Ishikawa (cell line): ENCODE results near the gene SLK.

ENCODE experiments used
- CEBPB ChIP-seq: IDR thresholded peaks from 2 replicates; pipeline ENCODE4 v1.6.1; 2012
- CREB1 ChIP-seq: IDR thresholded peaks from 2 replicates; pipeline ENCODE4 v1.6.1; 2012; ENCODE audit warnings: low read depth
- EGR1 ChIP-seq: IDR thresholded peaks from 2 replicates; pipeline ENCODE4 v1.6.1; 2012
- EP300 ChIP-seq: IDR thresholded peaks from 2 replicates; pipeline ENCODE4 v1.6.1; 2012; ENCODE audit warnings: borderline replicate concordance
- FOXM1 ChIP-seq: IDR thresholded peaks from 2 replicates; pipeline ENCODE4 v1.6.1; 2012; ENCODE audit warnings: low read depth, borderline replicate concordance
- NFIC ChIP-seq: IDR thresholded peaks from 2 replicates; pipeline ENCODE4 v1.6.1; 2012
- RAD21 ChIP-seq: IDR thresholded peaks from 2 replicates; pipeline ENCODE4 v1.6.1; 2012; ENCODE audit warnings: low read depth
- TAF1 ChIP-seq: IDR thresholded peaks from 2 replicates; pipeline ENCODE4 v1.6.1; 2012; ENCODE audit warnings: low read depth, mild to moderate bottlenecking
- TCF12 ChIP-seq: IDR thresholded peaks from 2 replicates; pipeline ENCODE4 v1.6.1; 2012; ENCODE audit warnings: low read depth
- TEAD4 ChIP-seq: IDR thresholded peaks from 2 replicates; pipeline ENCODE4 v1.6.1; 2012
- YY1 ChIP-seq: IDR thresholded peaks from 2 replicates; pipeline ENCODE4 v1.6.1; 2012; ENCODE audit warnings: low read depth
- ZBTB7A ChIP-seq: IDR thresholded peaks from 2 replicates; pipeline ENCODE4 v1.6.1; 2012; ENCODE audit warnings: low read depth
- TF ChIP-seq, protein P1 (sequence below): IDR thresholded peaks from 2 replicates; pipeline ENCODE4 v1.6.1; 2012
- TF ChIP-seq, protein P2 (sequence below): IDR thresholded peaks from 2 replicates; pipeline ENCODE4 v1.6.1; 2012; ENCODE audit warnings: low read depth, mild to moderate bottlenecking
- TF ChIP-seq, protein P3 (sequence below): IDR thresholded peaks from 2 replicates; pipeline ENCODE4 v1.6.1; 2012

The SLK gene

DNA sequence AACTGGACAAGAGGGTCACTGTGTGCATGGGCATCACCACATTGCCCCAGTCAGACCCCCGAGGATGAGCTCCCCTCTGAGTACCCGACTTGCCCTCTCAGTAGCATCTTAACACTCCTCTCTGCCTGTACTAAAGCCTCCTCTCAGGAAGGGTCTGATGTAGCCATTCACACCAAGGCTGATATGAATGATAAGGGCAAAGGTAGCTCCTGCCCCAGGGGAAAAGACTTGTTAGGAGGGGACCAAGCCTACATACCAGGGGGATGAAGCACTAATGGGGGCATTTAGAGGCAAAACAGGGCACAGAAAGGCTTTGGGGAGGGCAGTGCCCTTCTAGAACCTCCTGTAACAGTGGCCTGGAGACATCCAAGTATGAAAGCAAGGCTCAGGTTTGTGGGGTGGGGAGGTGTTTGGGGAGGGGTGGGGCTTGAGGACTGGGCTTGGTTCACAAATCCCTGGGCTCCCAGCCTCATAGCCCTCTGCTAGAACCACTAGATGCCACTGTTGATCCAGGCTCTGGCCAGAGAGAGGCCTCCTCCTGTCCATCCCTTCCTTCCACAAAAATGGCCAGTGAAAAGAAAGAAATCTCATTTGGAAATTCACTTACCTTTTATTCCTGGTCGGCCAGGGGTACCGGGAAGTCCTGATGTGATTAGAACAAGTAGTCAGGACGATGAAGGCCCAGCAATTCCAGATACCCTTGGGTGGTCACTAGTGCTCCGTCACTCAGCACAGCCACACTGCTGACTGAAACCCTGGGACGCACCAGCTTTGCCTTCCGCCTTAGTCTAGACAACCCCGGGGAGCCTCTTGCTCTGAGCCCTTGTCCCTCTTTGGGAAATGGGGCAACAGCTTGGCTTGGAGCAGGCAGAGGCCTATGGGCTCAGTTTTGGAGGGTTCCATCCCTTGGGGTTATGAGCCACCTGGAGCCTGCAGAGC lies 78.5 kb downstream of the SLK start:
- peak; percentile 95 for TF ChIP-seq RAD21
- TF ChIP-seq EP300 = no peak
- TF ChIP-seq NFIC = no peak

DNA sequence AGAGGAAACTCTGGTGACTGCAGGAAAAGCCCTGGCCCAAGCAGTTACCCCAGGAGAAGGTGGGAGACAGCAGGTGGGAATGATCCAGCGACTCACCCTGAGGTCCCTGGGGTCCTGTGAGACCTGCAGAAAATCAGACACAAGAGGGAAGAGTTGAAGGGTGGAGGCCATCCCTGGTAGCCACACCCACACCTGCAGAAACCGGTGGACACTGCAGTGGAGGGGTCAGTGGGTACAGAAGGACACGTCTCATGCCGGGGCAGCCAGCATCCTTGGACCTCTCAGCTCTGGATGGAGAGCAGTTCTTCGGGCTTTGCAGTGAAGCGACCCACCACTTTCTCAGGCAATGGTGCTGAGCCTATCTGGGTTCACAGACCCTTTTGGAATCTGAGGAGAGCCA lies 79.7 kb downstream of the SLK start:
- TF ChIP-seq, protein P1, sequence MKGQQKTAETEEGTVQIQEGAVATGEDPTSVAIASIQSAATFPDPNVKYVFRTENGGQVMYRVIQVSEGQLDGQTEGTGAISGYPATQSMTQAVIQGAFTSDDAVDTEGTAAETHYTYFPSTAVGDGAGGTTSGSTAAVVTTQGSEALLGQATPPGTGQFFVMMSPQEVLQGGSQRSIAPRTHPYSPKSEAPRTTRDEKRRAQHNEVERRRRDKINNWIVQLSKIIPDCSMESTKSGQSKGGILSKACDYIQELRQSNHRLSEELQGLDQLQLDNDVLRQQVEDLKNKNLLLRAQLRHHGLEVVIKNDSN = no peak
- TF ChIP-seq YY1 = no peak
- TF ChIP-seq, protein P2, sequence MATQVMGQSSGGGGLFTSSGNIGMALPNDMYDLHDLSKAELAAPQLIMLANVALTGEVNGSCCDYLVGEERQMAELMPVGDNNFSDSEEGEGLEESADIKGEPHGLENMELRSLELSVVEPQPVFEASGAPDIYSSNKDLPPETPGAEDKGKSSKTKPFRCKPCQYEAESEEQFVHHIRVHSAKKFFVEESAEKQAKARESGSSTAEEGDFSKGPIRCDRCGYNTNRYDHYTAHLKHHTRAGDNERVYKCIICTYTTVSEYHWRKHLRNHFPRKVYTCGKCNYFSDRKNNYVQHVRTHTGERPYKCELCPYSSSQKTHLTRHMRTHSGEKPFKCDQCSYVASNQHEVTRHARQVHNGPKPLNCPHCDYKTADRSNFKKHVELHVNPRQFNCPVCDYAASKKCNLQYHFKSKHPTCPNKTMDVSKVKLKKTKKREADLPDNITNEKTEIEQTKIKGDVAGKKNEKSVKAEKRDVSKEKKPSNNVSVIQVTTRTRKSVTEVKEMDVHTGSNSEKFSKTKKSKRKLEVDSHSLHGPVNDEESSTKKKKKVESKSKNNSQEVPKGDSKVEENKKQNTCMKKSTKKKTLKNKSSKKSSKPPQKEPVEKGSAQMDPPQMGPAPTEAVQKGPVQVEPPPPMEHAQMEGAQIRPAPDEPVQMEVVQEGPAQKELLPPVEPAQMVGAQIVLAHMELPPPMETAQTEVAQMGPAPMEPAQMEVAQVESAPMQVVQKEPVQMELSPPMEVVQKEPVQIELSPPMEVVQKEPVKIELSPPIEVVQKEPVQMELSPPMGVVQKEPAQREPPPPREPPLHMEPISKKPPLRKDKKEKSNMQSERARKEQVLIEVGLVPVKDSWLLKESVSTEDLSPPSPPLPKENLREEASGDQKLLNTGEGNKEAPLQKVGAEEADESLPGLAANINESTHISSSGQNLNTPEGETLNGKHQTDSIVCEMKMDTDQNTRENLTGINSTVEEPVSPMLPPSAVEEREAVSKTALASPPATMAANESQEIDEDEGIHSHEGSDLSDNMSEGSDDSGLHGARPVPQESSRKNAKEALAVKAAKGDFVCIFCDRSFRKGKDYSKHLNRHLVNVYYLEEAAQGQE = no peak
- TF ChIP-seq CREB1 = no peak
- no peak for TF ChIP-seq FOXM1
- TF ChIP-seq NFIC = no peak
- no peak for TF ChIP-seq EGR1
- TF ChIP-seq ZBTB7A = no peak
- TF ChIP-seq RAD21 = no peak
- TF ChIP-seq CEBPB = no peak
- TF ChIP-seq EP300 = no peak
- TF ChIP-seq TEAD4 = no peak
- TF ChIP-seq, protein P3, sequence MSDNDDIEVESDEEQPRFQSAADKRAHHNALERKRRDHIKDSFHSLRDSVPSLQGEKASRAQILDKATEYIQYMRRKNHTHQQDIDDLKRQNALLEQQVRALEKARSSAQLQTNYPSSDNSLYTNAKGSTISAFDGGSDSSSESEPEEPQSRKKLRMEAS = no peak
- TF ChIP-seq TAF1 = no peak
- TF ChIP-seq TCF12 = no peak

DNA sequence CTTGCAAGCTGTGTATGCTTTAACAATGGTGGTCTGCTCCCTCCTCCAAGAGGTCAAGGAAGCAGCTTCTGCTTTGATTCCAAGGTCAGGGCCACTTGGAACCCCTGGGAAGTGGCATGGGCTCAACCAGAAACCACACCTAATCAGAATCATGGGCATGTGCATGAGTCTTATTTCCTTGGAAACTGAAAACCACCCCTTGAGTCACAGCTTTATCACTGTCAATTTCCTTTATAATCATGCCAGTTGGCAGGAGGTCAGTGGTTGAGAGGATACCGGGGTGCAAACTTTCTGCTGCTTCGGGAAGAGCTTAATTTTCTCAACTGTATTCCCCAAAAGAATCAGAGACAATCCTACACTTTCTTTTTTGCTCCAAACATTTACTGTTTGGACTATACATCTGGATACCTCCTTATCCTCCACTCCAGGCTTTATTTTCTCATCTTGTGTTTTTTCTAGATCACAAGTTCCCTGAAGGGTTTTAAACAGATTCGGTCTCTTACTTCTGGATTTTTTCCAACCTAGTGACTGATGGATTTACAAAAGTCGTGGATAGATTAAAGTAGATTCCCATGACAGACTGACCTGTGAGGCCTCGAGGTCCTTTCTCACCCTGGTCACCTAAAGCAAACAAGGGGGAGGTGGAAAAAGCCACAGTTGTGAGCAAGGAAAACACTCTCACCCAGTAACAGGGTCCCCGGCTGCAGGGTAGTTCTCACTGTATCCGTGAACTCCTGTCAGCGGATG lies 82.7 kb downstream of the SLK start:
- TF ChIP-seq RAD21 (no peak), NFIC (no peak), TCF12 (no peak), EP300 (no peak), EGR1 (no peak), TAF1 (no peak), CEBPB (no peak), YY1 (no peak), CREB1 (no peak), ZBTB7A (no peak), TEAD4 (no peak), FOXM1 (no peak)
- TF ChIP-seq, protein P1 = no peak
- TF ChIP-seq, protein P3 = no peak
- TF ChIP-seq, protein P2 = no peak

DNA sequence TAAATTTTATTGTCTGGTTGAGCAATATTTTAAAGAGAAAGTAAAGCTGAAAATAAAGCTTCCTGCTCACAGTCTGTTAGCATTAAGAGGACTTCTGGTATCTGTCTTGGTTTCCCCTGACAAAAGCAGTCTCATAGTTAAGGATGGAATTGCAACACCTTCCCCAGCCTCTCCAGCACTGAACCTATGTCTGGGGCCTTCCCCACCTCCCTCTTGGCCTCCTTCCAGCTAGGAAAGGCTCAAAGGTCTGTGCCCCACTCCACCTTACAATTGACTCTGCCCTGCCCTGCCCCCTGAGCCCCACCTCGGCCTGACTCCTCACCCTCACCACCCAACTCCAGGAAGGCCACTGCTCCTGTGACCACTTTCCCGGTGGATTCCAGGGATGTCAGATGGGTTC lies 85.5 kb downstream of the SLK start:
- TF ChIP-seq CREB1 (no peak), FOXM1 (no peak), TCF12 (no peak), TAF1 (no peak)
- TF ChIP-seq, protein P1 = no peak

DNA sequence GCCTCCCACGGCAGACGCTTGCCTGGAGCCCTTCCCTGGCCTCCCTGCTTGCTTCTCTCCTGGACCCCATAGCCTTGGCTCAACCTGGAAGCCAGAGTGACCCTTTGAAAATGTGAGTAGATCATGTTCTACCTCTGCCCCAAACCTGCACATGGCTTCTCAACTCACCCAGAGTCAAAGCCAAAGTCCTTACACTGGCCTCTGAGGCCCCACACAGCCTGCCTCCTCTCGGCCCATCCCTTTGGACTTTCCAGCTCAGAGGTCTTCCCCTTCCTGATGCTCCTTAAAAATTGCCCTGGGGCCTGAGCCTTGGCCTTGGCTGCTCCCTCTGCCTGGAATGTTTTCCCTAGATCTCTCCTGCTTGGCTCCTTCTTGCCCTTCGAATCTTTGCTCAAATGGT lies 86.3 kb downstream of the SLK start:
- no peak for TF ChIP-seq NFIC
- no peak for TF ChIP-seq EP300
